HG02884 (cell line): Measurements from ENCODE around the gene TEAD1.

ENCODE experiments used
- ATAC-seq: cut with Tn5 transposase; IDR thresholded peaks from one replicate; pipeline ENCODE4 v1.9.1; 2021; ENCODE audit warnings: mild to moderate bottlenecking, moderate library complexity; ENCODE audit not compliant: unreplicated experiment

TEAD1 gene

GRCh38 chr11:12673924-12674570, at the start of gene TEAD1:
TSS of gene TEAD1 (plus strand) at chr11:12674421.
- ATAC-seq = peak; percentile 73

GRCh38 chr11:12624595-12624994, 49.6 kb upstream of the TEAD1 start:
- no peak for ATAC-seq

GRCh38 chr11:12625438-12626071, 48.7 kb upstream of the TEAD1 start:
- no peak for ATAC-seq

GRCh38 chr11:12626616-12627015, 47.6 kb upstream of the TEAD1 start:
- ATAC-seq = no peak

- no peak for ATAC-seq
Measured at GRCh38 chr11:12628314-12628713, 45.9 kb upstream of the TEAD1 start.

- no peak for ATAC-seq
Measured at GRCh38 chr11:12629601-12630313, 44.5 kb upstream of the TEAD1 start.

- ATAC-seq = no peak
Measured at GRCh38 chr11:12631651-12632050, 42.6 kb upstream of the TEAD1 start.

- no peak for ATAC-seq
Measured at GRCh38 chr11:12634329-12634728, 39.9 kb upstream of the TEAD1 start.

- ATAC-seq = no peak
Measured at GRCh38 chr11:12636871-12637410, 37.3 kb upstream of the TEAD1 start.

GRCh38 chr11:12639388-12639787, 34.8 kb upstream of the TEAD1 start:
- no peak for ATAC-seq

- ATAC-seq = no peak
Measured at GRCh38 chr11:12640355-12640754, 33.9 kb upstream of the TEAD1 start.

- ATAC-seq = no peak
Measured at GRCh38 chr11:12640926-12641849, 33.0 kb upstream of the TEAD1 start.

- no peak for ATAC-seq
Measured at GRCh38 chr11:12642040-12642439, 32.2 kb upstream of the TEAD1 start.

GRCh38 chr11:12642806-12643428, 31.3 kb upstream of the TEAD1 start:
- no peak for ATAC-seq

- ATAC-seq = no peak
Measured at GRCh38 chr11:12646478-12646877, 27.7 kb upstream of the TEAD1 start.

- ATAC-seq = no peak
Measured at GRCh38 chr11:12653729-12654128, 20.5 kb upstream of the TEAD1 start.

- ATAC-seq = no peak
Measured at GRCh38 chr11:12655842-12656241, 18.4 kb upstream of the TEAD1 start.

- ATAC-seq = no peak
Measured at GRCh38 chr11:12657336-12657735, 16.9 kb upstream of the TEAD1 start.

GRCh38 chr11:12657981-12658380, 16.2 kb upstream of the TEAD1 start:
- no peak for ATAC-seq

GRCh38 chr11:12662101-12662689, 12.0 kb upstream of the TEAD1 start:
- ATAC-seq = no peak
